ENCODE data around the gene CRYBA2.

GRCh38 chr2:218944759-218945404 lies 48.3 kb downstream of the CRYBA2 start:
- no peak for TF ChIP-seq EZH2 (IDR thresholded peaks at IDR 0.05; ENCODE audit: insufficient read depth, poor library complexity, severe bottlenecking)
- no peak for TF ChIP-seq EZH2phosphoT487 (IDR thresholded peaks at IDR 0.05; ENCODE audit: insufficient read depth, low read depth)
